Prostate gland (tissue), 2 donors: Measurements from ENCODE around the gene RSRP1.

Experiments
- CTCF ChIP-seq, 4 experiments: fragments of 200-600 bp in 2 of 4; fragments of 450-650 bp in 2 of 4; sonication (generic) in 2 of 4; IDR thresholded peaks; 1 replicate in 3 of 4; 2 replicates in 1 of 4; pipeline ENCODE4 v1.5.1; 2016 to 2019; ENCODE audit warnings: antibody characterized with exemption in 4 of 4, mild to moderate bottlenecking in 2 of 4, moderate library complexity in 2 of 4
- POLR2AphosphoS5 ChIP-seq: sonication (generic); formaldehyde crosslinking; IDR thresholded peaks from one replicate; pipeline ENCODE4 v1.6.1; 2017; ENCODE audit warnings: antibody characterized with exemption

- TF ChIP-seq POLR2AphosphoS5 = peak; percentile 99
- peak in 2 of 4 experiments; percentile 53 to 63 for TF ChIP-seq CTCF (IDR thresholded peaks at IDR 0.05)
Measured at GRCh38 chr1:25247024-25247828, at the start of gene RSRP1.
